BJ (cell line): ENCODE data around the gene KCTD13. TPM values are rescaled to one million over a fixed set of nuclear protein-coding genes. Genes with fewer than 3 reads are reported as not detected.
A peak's percentile ranks its signal among the peaks of the same experiment; 100 is the strongest.
"Not testable (repeated sequence)": the region's sequence is repeated elsewhere in the genome, so short reads cannot be mapped to it uniquely, and the experiment has no call there.

Experiments used
- CTCF ChIA-PET: fragments of 350-600 bp; formaldehyde crosslinking; extraction: SDS; loops from one replicate; lab custom pipeline; 2021; ENCODE audit warnings: antibody characterized with exemption, inconsistent platforms; lab: Yijun Ruan, JAX
- POLR2A ChIA-PET: fragments of 300-600 bp; sonication (Branson Sonifier 250); formaldehyde crosslinking; extraction: SDS; loops from one replicate; lab custom pipeline; 2021; ENCODE audit warnings: antibody characterized with exemption; lab: Charles Lee
- DNase-seq: peaks from one replicate; pipeline ENCODE4 v3.0.0-alpha.2; 2011; ENCODE audit warnings: low read depth
- H3K27me3 ChIP-seq: 2 replicates; pipeline ENCODE4 v1.6.0; 2011; ENCODE audit warnings: low read length; ENCODE audit not compliant: control insufficient read depth, insufficient read depth
- H3K36me3 ChIP-seq: 2 replicates; pipeline ENCODE4 v1.5.1; 2011; ENCODE audit warnings: low read length; ENCODE audit not compliant: control insufficient read depth, insufficient read depth
- H3K4me3 ChIP-seq: 2 replicates; pipeline ENCODE4 v1.5.1; 2011; ENCODE audit warnings: low read depth, mild to moderate bottlenecking, control low read depth, low read length
- polyA plus RNA-seq: library from polyadenylated mRNA; depleted of rRNA; stranded (reverse); fragments of >200 nt; gene quantifications from 2 replicates; pipeline ENCODE4 v1.2.3, GENCODE V29; 2011
- TF ChIP-seq, protein P1 (sequence below): IDR thresholded peaks from 2 replicates; pipeline ENCODE4 v1.5.1; 2011; ENCODE audit warnings: low read depth, mild to moderate bottlenecking, control low read depth, inconsistent platforms, low read length, moderate library complexity; ENCODE audit not compliant: insufficient read depth

KCTD13 gene
- polyA plus RNA-seq, 1 experiment, result 12.3 TPM

DNA sequence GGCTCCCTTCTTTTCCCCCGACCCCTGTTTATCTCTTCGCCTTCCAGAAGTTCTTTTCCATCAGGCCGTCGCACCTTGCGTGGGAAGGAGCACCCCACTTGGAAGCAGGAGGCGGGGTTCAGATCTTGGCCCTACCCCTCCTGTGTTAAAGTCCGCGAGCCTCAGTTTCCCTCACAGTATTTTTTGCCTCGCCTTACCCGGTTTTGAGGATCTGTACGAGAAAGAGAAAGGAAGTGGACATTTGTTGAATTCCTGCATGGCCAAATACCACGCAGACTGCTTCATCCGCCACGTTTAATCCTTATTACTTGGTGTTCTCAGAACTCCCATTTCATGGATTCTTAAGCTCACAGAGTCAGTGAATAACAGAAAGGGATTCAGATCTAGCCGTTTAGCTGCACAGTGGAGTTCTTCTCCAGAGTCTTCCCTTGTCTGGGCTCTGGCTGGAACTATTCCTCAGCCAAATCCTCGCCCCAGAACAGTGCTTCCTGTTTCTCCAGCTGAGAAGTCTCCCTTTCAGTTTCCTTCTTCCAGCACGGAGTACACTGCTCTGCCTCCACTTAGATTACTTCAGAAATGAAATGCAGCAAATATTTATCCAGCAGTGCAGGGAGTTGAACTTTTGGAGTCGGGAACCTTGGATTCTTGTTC is 36.4 kb upstream of the KCTD13 start:
- H3K4me3 ChIP-seq, result peak overlapping the region; percentile 86
- H3K27me3 ChIP-seq, result no peaks in the 10 kb centered on the region
- POLR2A ChIA-PET, result interaction anchor here (0.9 to 1.2 kb wide), 2 partner anchors 11 kb away, joined by 5 to 9 read pairs; partner anchors contain the start of gene TAOK2
- TF ChIP-seq, protein P1, sequence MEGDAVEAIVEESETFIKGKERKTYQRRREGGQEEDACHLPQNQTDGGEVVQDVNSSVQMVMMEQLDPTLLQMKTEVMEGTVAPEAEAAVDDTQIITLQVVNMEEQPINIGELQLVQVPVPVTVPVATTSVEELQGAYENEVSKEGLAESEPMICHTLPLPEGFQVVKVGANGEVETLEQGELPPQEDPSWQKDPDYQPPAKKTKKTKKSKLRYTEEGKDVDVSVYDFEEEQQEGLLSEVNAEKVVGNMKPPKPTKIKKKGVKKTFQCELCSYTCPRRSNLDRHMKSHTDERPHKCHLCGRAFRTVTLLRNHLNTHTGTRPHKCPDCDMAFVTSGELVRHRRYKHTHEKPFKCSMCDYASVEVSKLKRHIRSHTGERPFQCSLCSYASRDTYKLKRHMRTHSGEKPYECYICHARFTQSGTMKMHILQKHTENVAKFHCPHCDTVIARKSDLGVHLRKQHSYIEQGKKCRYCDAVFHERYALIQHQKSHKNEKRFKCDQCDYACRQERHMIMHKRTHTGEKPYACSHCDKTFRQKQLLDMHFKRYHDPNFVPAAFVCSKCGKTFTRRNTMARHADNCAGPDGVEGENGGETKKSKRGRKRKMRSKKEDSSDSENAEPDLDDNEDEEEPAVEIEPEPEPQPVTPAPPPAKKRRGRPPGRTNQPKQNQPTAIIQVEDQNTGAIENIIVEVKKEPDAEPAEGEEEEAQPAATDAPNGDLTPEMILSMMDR, result no peak
- H3K36me3 ChIP-seq, result 0 out of 2 replicates have a peak, but pooled peaks cover 1% of the 10 kb centered on the region
- CTCF ChIA-PET, result interaction anchor here (0.6 to 2.7 kb wide), 6 partner anchors 11 to 155 kb away, joined by 3 to 13 read pairs (median 5); partner anchors contain the start of genes KCTD13 and TAOK2
- no peak for DNase-seq

DNA sequence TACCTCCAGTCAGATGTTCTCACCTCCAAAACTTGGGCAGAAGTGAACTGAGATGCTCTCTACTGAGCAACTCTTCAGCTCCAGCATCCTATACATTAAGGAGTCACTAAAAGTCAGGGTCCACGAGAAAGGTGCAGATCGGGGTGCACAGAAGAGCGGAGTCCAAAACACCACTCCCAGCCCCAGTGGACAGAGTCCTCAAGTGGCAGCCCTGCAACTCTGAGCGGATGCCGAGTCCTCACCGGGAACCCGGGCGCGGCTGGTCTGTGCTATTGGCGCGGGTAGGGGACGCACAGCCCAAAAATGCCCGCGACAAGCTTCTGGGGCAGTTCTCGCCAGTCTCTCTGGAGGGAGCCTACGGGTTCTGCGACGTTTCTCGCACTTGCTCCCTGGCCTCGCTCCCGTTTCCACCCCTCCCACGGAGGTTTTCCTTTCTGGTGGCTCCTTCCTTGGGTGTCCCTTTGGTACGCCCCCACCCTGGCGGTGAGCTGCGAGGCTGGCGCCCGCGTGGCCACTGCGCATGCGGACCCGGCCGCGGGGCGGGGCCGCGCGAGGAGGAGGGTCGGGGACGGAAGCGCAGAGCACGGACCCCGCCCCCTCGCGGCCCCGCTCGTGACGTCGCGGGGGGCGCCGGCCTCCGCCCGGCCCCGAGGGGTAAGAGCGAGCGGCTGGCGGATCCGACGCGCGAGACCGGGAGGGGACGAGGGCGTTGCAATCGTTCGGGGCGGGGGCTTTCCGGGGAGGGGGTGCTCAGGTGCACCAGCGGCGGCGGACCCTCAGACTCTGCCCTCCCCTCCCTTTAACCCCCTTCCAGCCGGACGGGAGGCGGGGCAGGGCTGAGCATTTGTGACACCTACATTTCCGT is 35.7 kb upstream of the KCTD13 start, which contains the start of gene TMEM219:
TSS of gene TMEM219 (plus strand) at position 601 of the 865 bp plus-strand sequence. CDS start 1,065 bp downstream, outside the sequence.
- TF ChIP-seq, protein P1, result peak; percentile 43
- H3K36me3 ChIP-seq, result no peaks in the 10 kb centered on the region
- ChIA-PET CTCF (interaction anchor here (1.0 to 2.7 kb wide), 6 partner anchors 11 to 113 kb away, joined by 3 to 13 read pairs (median 5); partner anchors contain the start of genes KCTD13 and TAOK2), POLR2A (interaction anchor here (0.6 to 1.2 kb wide), 3 partner anchors 8 to 12 kb away, joined by 3 to 9 read pairs (median 5); partner anchors contain the start of gene TAOK2)
- H3K4me3 ChIP-seq, result peak within 1 kb of the TSS; percentile 86
- no peaks in the 10 kb centered on the region for H3K27me3 ChIP-seq
- DNase-seq, result peak; percentile 61

DNA sequence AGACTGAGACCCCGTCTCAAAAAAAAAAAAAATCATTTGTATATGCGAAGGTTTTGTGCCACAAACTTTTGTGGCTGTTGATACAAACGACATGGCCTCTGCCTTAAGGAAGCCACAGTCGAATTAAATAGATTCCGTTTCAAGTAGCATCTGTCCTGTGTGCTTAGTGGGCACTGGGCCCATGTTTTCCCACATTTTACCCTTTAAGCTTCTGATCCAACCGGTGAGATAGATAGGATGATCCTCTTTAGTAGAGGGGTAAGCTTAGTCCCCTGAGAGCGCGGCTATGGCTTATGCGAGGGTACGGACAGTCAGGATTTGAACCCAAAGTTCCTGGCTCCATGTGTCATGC is 35.1 kb upstream of the KCTD13 start:
- no peak for DNase-seq
- ChIA-PET POLR2A (interaction anchor here (0.6 to 1.2 kb wide), 3 partner anchors 9 to 12 kb away, joined by 3 to 9 read pairs (median 5); partner anchors contain the start of gene TAOK2), CTCF (interaction anchor here (1.0 to 2.7 kb wide), 6 partner anchors 10 to 112 kb away, joined by 3 to 13 read pairs (median 5); partner anchors contain the start of genes KCTD13 and TAOK2)
- Histone ChIP-seq H3K27me3 (no peaks in the 10 kb centered on the region), H3K4me3 (peak overlapping the region; percentile 86), H3K36me3 (no peaks in the 10 kb centered on the region)
- TF ChIP-seq, protein P1, result no peak

DNA sequence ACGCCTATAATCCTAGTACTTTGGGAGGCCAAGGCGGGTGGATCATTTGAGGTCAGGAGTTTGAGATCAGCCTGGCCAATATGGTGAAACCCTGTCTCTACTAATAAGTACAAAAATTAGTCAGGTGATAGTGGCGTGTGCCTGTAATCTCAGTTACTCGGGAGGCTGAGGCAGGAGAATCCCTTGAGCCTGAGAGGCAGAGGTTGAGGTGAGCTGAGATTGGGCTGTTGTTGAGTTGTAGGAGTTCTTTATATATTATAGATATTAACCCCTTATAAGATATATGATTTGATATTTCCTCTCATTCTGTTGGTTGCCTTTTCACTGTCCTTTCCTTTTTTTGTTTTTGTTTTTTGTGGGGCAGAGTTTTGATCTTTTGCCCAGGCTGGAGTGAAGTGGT is 33.8 kb upstream of the KCTD13 start:
- POLR2A ChIA-PET, H3K4me3 ChIP-seq, DNase-seq, H3K36me3 ChIP-seq, H3K27me3 ChIP-seq: not testable (repeated sequence)
- CTCF ChIA-PET, result interaction anchor here (1.4 kb wide), 1 partner anchor 16 kb away, joined by 3 read pairs; no protein-coding TSS in a partner anchor

DNA sequence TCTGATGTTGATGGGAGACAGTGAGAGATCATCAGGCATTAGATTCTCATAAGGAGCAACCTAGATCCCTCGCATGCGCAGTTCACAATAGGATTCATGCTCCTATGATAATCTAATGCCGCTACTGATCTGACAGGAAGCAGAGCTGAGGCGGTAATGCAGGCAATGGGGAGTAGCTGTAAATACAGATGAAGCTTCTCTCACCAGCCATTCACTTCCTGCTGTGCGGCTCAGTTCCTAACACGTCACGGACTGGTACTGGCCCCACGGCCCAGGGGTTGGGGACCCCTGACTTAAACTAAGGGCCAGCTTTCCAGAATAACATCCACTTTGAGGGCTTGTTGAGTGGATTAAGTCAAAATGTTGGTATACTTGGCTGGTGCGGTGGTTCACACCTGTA is 33.3 kb upstream of the KCTD13 start:
- TF ChIP-seq, protein P1, result no peak
- no peak for DNase-seq
- ChIA-PET POLR2A (no interaction called here), CTCF (interaction anchor here (1.4 kb wide), 1 partner anchor 16 kb away, joined by 3 read pairs; no protein-coding TSS in a partner anchor)
- H3K4me3 ChIP-seq, result no peak overlapping the region
- no peaks in the 10 kb centered on the region for H3K27me3 ChIP-seq
- H3K36me3 ChIP-seq, result no peaks in the 10 kb centered on the region
